ENCODE data around the gene RNH1. TPM values are rescaled to one million over a fixed set of nuclear protein-coding genes. Genes with fewer than 3 reads are reported as not detected.

Gene RNH1
- total and polyA plus RNA-seq, 10 of the 15 experiments (the other 5 are each of a cell fraction or from before 2014, with no cell fraction given): 2.3 to 162 (median 72.1) TPM

GRCh38 chr11:548700-549603 is 41.9 kb upstream of the RNH1 start:
- no peaks in the 10 kb centered on the region for H4K20me1 ChIP-seq (ENCODE audit: control insufficient read depth, insufficient read depth)
- no peak overlapping the region for H3K4me3 ChIP-seq
- H3K4me1 ChIP-seq (ENCODE audit: control insufficient read depth, insufficient read depth, low read length): no peaks in the 10 kb centered on the region
- peak; percentile 29; the same call in 2 of the 3 replicates for ATAC-seq
- intact Hi-C loops (cut with micrococcal nuclease; ENCODE audit: unreplicated experiment) (no loop called here), in situ Hi-C loops (cut with MboI) (no loop called here)
- H3K27me3 ChIP-seq (replicated peaks in 1 of 2; ENCODE audit: control insufficient read depth in 2 of 2, insufficient read depth in 2 of 2, low read length in 1 of 2): no peaks in the 10 kb centered on the region
- ChIA-PET RAD21 (ENCODE audit: unreplicated experiment) (no interaction called here), SMC1A (ENCODE audit: uncharacterized antibody, unreplicated experiment) (no interaction called here), CTCF (no interaction called here), POLR2A (no interaction called here)
- no peak overlapping the region for H3K9ac ChIP-seq (ENCODE audit: control insufficient read depth, insufficient read depth, low read length)
- no peak for DNase-seq (ENCODE audit: low read depth, low spot score)
- H3K79me2 ChIP-seq (ENCODE audit: control insufficient read depth, insufficient read depth, low read length): no peaks in the 10 kb centered on the region
- H3K27ac ChIP-seq (ENCODE audit: control insufficient read depth, insufficient read depth): no peak overlapping the region
- H2AFZ ChIP-seq (ENCODE audit: control insufficient read depth, low read depth, low read length): no peak overlapping the region
- H3K36me3 ChIP-seq (ENCODE audit: control insufficient read depth in 2 of 2, insufficient read depth in 2 of 2, low read length in 1 of 2): no peaks in the 10 kb centered on the region
- no peak for FAIRE-seq
- no TSS peak for BruUV-seq (replicated peaks)
- H3K4me2 ChIP-seq (ENCODE audit: control insufficient read depth, insufficient read depth): no peak overlapping the region
- peak; percentile 65 for TF ChIP-seq MEF2B (IDR thresholded peaks at IDR 0.05; ENCODE audit: partially characterized antibody, poor library complexity, severe bottlenecking)
- TF ChIP-seq TAF1 (IDR thresholded peaks at IDR 0.05; ENCODE audit: borderline replicate concordance, low read depth, low read length): no peak
- TF ChIP-seq BHLHE40 (IDR thresholded peaks at IDR 0.05; ENCODE audit: borderline replicate concordance in 1 of 2, low read depth in 2 of 2, low read length in 1 of 2): peak in 1 of 2 experiments; percentile 39; a peak in 1 of 4 replicates
- no peaks in the 10 kb centered on the region for H3K9me3 ChIP-seq (replicated peaks; ENCODE audit: control insufficient read depth, insufficient read depth, low read length)
- 38% methylated on average over 32 of the region's 32 CpGs for WGBS (ENCODE audit: insufficient coverage, insufficient replicate concordance, low lambda C conversion rate, missing lambda C conversion rate)

GRCh38 chr11:545171-545570 is 38.1 kb upstream of the RNH1 start:
- no peak overlapping the region for H3K4me3 ChIP-seq
- H3K4me2 ChIP-seq (ENCODE audit: control insufficient read depth, insufficient read depth): no peak overlapping the region
- no peaks in the 10 kb centered on the region for H3K4me1 ChIP-seq (ENCODE audit: control insufficient read depth, insufficient read depth, low read length)
- FAIRE-seq (no peak), DNase-seq (ENCODE audit: low read depth, low spot score) (no peak), ATAC-seq (no peak)
- no peaks in the 10 kb centered on the region for H3K27me3 ChIP-seq (replicated peaks in 1 of 2; ENCODE audit: control insufficient read depth in 2 of 2, insufficient read depth in 2 of 2, low read length in 1 of 2)
- no peaks in the 10 kb centered on the region for H4K20me1 ChIP-seq (ENCODE audit: control insufficient read depth, insufficient read depth)
- BruUV-seq (replicated peaks): no TSS peak
- H3K27ac ChIP-seq (ENCODE audit: control insufficient read depth, insufficient read depth): no peak overlapping the region
- ChIA-PET POLR2A (interaction anchor here (0.9 kb wide), 1 partner anchor 9 kb away, joined by 3 read pairs; no protein-coding TSS in a partner anchor), CTCF (no interaction called here), SMC1A (ENCODE audit: uncharacterized antibody, unreplicated experiment) (no interaction called here), RAD21 (ENCODE audit: unreplicated experiment) (no interaction called here)
- H3K79me2 ChIP-seq (ENCODE audit: control insufficient read depth, insufficient read depth, low read length): no peaks in the 10 kb centered on the region
- intact Hi-C loops (cut with micrococcal nuclease; ENCODE audit: unreplicated experiment) (no loop called here), in situ Hi-C loops (cut with MboI) (no loop called here)
- H3K9me3 ChIP-seq (replicated peaks; ENCODE audit: control insufficient read depth, insufficient read depth, low read length): no peaks in the 10 kb centered on the region
- WGBS (ENCODE audit: insufficient coverage, insufficient replicate concordance, low lambda C conversion rate, missing lambda C conversion rate): 76% methylated on average over 11 of the region's 11 CpGs
- no peaks in the 10 kb centered on the region for H3K36me3 ChIP-seq (ENCODE audit: control insufficient read depth in 2 of 2, insufficient read depth in 2 of 2, low read length in 1 of 2)
- H3K9ac ChIP-seq (ENCODE audit: control insufficient read depth, insufficient read depth, low read length): no peak overlapping the region
- no peak overlapping the region for H2AFZ ChIP-seq (ENCODE audit: control insufficient read depth, low read depth, low read length)
- no peak for TF ChIP-seq RELB (IDR thresholded peaks at IDR 0.05; ENCODE audit: low read depth)
- no peak for TF ChIP-seq POLR2AphosphoS2 (IDR thresholded peaks at IDR 0.05; ENCODE audit: low read depth, low read length)
- no peak for TF ChIP-seq BACH1 (IDR thresholded peaks at IDR 0.05; ENCODE audit: borderline replicate concordance)
- TF ChIP-seq TCF12 (IDR thresholded peaks at IDR 0.05; ENCODE audit: low read depth, low read length): no peak
- no peak for TF ChIP-seq STAT3 (IDR thresholded peaks at IDR 0.05; ENCODE audit: low read depth, low read length)
- TF ChIP-seq MYB (IDR thresholded peaks at IDR 0.05; ENCODE audit: borderline replicate concordance, low read depth, low read length): no peak
- TF ChIP-seq, protein P1, sequence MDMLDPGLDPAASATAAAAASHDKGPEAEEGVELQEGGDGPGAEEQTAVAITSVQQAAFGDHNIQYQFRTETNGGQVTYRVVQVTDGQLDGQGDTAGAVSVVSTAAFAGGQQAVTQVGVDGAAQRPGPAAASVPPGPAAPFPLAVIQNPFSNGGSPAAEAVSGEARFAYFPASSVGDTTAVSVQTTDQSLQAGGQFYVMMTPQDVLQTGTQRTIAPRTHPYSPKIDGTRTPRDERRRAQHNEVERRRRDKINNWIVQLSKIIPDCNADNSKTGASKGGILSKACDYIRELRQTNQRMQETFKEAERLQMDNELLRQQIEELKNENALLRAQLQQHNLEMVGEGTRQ (IDR thresholded peaks at IDR 0.05; ENCODE audit: borderline replicate concordance, low read depth, low read length): no peak
- TF ChIP-seq, protein P2, sequence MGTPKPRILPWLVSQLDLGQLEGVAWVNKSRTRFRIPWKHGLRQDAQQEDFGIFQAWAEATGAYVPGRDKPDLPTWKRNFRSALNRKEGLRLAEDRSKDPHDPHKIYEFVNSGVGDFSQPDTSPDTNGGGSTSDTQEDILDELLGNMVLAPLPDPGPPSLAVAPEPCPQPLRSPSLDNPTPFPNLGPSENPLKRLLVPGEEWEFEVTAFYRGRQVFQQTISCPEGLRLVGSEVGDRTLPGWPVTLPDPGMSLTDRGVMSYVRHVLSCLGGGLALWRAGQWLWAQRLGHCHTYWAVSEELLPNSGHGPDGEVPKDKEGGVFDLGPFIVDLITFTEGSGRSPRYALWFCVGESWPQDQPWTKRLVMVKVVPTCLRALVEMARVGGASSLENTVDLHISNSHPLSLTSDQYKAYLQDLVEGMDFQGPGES (IDR thresholded peaks at IDR 0.05): no peak
- no peak for TF ChIP-seq SRF (IDR thresholded peaks at IDR 0.05; ENCODE audit: low read depth in 2 of 2, low read length in 2 of 2)
- no peak for TF ChIP-seq TBL1XR1 (IDR thresholded peaks at IDR 0.05; ENCODE audit: low read depth, low read length)
